OCI-LY1 (cell line): ENCODE data around the gene GJC3.

Experiments used
- H2AFZ ChIP-seq: fragments of 200-600 bp; sonication (generic), shearing (Covaris generic); 2 replicates; pipeline ENCODE4 v1.6.0; 2014; ENCODE audit warnings: antibody characterized with exemption, mild to moderate bottlenecking, low read length
- H3F3A ChIP-seq: fragments of 200-600 bp; sonication (generic), shearing (Covaris generic); 2 replicates; pipeline ENCODE4 v1.6.0; 2014; ENCODE audit warnings: mild to moderate bottlenecking, antibody characterized with exemption, low read length, moderate library complexity; ENCODE audit not compliant: insufficient read depth
- H3K27ac ChIP-seq: fragments of 200-600 bp; sonication (generic); 2 replicates; pipeline ENCODE4 v1.5.1; 2014; ENCODE audit warnings: low read length, mixed run types, mild to moderate bottlenecking, low read depth; ENCODE audit not compliant: poor library complexity, severe bottlenecking
- H3K27me3 ChIP-seq: fragments of 200-600 bp; sonication (generic); 2 replicates; pipeline ENCODE4 v1.6.0; 2014; ENCODE audit warnings: antibody characterized with exemption, mild to moderate bottlenecking, low read length, moderate library complexity; ENCODE audit not compliant: insufficient read depth
- H3K36me3 ChIP-seq: fragments of 200-600 bp; sonication (generic); 2 replicates; pipeline ENCODE4 v1.6.1; 2014; ENCODE audit warnings: mild to moderate bottlenecking, antibody characterized with exemption, low read length, moderate library complexity, mixed read lengths; ENCODE audit not compliant: insufficient read depth
- H3K4me1 ChIP-seq: fragments of 200-600 bp; sonication (generic); 2 replicates; pipeline ENCODE4 v1.5.1; 2014; ENCODE audit warnings: mild to moderate bottlenecking, low read length, moderate library complexity; ENCODE audit not compliant: insufficient read depth, severe bottlenecking
- H3K4me2 ChIP-seq: fragments of 200-600 bp; sonication (generic), shearing (Covaris generic); 2 replicates; pipeline ENCODE4 v1.6.1; 2014; ENCODE audit warnings: low read length
- H3K4me3 ChIP-seq: fragments of 200-600 bp; sonication (generic); 2 replicates; pipeline ENCODE4 v1.5.1; 2014; ENCODE audit warnings: low read length, low read depth, mild to moderate bottlenecking, mixed read lengths; ENCODE audit not compliant: poor library complexity, severe bottlenecking
- H3K79me2 ChIP-seq: fragments of 200-600 bp; shearing (Covaris generic); 2 replicates; pipeline ENCODE4 v1.6.1; 2016; ENCODE audit warnings: mixed run types, low read length, mixed read lengths; ENCODE audit not compliant: insufficient read depth
- H3K9ac ChIP-seq: fragments of 200-600 bp; sonication (generic), shearing (Covaris generic); 2 replicates; pipeline ENCODE4 v1.6.1; 2014; ENCODE audit warnings: mild to moderate bottlenecking, low read length, mixed read lengths
- H3K9me2 ChIP-seq: fragments of 200-600 bp; sonication (generic), shearing (Covaris generic); 2 replicates; pipeline ENCODE4 v1.6.1; 2014; ENCODE audit warnings: low read depth, mild to moderate bottlenecking, low read length, mixed read lengths
- H3K9me3 ChIP-seq: fragments of 200-600 bp; shearing (Covaris generic); 2 replicates; pipeline ENCODE4 v1.6.1; 2014; ENCODE audit warnings: low read length, mixed read lengths
- H4K20me1 ChIP-seq: fragments of 200-600 bp; sonication (generic), shearing (Covaris generic); 2 replicates; pipeline ENCODE4 v1.6.0; 2016; ENCODE audit warnings: mild to moderate bottlenecking, low read length; ENCODE audit not compliant: insufficient read depth
- EZH2 ChIP-seq: fragments of 200-600 bp; sonication (generic), shearing (Covaris generic); IDR thresholded peaks from 2 replicates; pipeline ENCODE4 v1.8.0; 2017; ENCODE audit warnings: borderline replicate concordance, mixed run types, mild to moderate bottlenecking, antibody characterized with exemption, low read length, moderate library complexity, mixed read lengths
- TF ChIP-seq, protein P1 (sequence below): fragments of 200-600 bp; sonication (generic), shearing (Covaris generic); IDR thresholded peaks from 2 replicates; pipeline ENCODE4 v1.5.1; 2017; ENCODE audit warnings: mild to moderate bottlenecking, antibody characterized with exemption, low read length, moderate library complexity, mixed read lengths

Gene GJC3

DNA sequence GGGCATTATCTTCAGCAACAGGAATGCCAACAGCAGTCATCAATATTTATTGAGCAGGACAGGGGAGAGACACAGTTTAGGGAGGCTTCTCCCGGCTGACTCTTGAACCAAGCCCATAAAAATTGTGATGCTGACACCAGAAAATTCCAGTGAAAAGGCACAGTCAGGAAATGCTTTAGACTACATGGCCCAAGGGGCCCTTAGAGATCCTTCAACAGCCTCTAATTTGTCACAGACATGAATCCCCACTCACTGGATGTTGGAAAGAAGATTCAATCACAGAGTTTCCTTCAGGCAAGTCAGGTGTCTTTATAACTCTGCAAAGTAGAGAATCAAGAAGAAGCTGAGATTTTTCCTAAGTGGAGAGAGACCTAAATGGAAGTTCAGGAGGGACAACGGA is 1.2 kb downstream of the GJC3 start:
- Histone ChIP-seq H3K4me2 (no peak overlapping the region), H3K9me3 (no peaks in the 10 kb centered on the region), H3K27me3 (0 out of 2 replicates have a peak, but pooled peaks cover 1% of the 10 kb centered on the region), H3K9me2 (no peaks in the 10 kb centered on the region), H3K36me3 (no peaks in the 10 kb centered on the region), H4K20me1 (no peaks in the 10 kb centered on the region), H3F3A (no peaks in the 10 kb centered on the region), H3K9ac (no peak overlapping the region), H3K79me2 (no peaks in the 10 kb centered on the region), H2AFZ (no peak overlapping the region), H3K27ac (no peak overlapping the region), H3K4me1 (peaks cover 6% of the 10 kb centered on the region), H3K4me3 (no peak overlapping the region)
- no peak for TF ChIP-seq EZH2
- TF ChIP-seq, protein P1, sequence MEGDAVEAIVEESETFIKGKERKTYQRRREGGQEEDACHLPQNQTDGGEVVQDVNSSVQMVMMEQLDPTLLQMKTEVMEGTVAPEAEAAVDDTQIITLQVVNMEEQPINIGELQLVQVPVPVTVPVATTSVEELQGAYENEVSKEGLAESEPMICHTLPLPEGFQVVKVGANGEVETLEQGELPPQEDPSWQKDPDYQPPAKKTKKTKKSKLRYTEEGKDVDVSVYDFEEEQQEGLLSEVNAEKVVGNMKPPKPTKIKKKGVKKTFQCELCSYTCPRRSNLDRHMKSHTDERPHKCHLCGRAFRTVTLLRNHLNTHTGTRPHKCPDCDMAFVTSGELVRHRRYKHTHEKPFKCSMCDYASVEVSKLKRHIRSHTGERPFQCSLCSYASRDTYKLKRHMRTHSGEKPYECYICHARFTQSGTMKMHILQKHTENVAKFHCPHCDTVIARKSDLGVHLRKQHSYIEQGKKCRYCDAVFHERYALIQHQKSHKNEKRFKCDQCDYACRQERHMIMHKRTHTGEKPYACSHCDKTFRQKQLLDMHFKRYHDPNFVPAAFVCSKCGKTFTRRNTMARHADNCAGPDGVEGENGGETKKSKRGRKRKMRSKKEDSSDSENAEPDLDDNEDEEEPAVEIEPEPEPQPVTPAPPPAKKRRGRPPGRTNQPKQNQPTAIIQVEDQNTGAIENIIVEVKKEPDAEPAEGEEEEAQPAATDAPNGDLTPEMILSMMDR: no peak

- Histone ChIP-seq H3K9ac (no peak overlapping the region), H3K27me3 (no peaks in the 10 kb centered on the region), H2AFZ (no peak overlapping the region), H3F3A (no peaks in the 10 kb centered on the region), H3K27ac (no peak overlapping the region), H3K4me1 (peaks cover 6% of the 10 kb centered on the region), H3K4me3 (no peak overlapping the region), H3K79me2 (no peaks in the 10 kb centered on the region), H3K9me3 (no peaks in the 10 kb centered on the region), H3K36me3 (no peaks in the 10 kb centered on the region; the same call in 1 of the 2 replicates), H3K9me2 (no peaks in the 10 kb centered on the region), H4K20me1 (no peaks in the 10 kb centered on the region), H3K4me2 (no peak overlapping the region)
- TF ChIP-seq, protein P1: no peak
- no peak for TF ChIP-seq EZH2
Observed at GRCh38 chr7:99927536-99927935, 1.9 kb downstream of the GJC3 start.

DNA sequence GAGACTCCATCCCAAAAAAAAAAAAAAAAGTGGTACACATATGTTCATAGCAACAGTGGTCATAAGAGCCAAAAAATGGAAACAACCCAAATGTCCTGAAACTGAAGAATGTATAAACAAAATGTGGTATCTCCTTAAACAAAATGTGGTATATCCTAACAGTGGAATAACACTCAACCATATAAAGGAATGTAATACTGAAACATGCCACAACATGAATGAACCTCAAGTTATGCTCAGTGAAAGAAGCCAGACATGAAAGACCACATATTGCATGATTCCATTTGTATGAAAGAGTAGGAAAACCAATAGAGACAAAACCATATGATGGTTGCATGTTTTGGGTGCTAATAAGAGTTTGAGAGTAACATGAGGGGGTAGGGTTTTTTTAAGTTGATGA is 3.1 kb downstream of the GJC3 start:
- H3K27me3 ChIP-seq: no peaks in the 10 kb centered on the region
- H3K27ac ChIP-seq: no peak overlapping the region
- no peaks in the 10 kb centered on the region for H3K9me2 ChIP-seq
- H3K4me1 ChIP-seq: peaks cover 6% of the 10 kb centered on the region
- H3K4me2 ChIP-seq: no peak overlapping the region
- H4K20me1 ChIP-seq: no peaks in the 10 kb centered on the region
- H3K36me3 ChIP-seq: peaks cover 5% of the 10 kb centered on the region
- no peak overlapping the region for H3K9ac ChIP-seq
- TF ChIP-seq EZH2: no peak
- TF ChIP-seq, protein P1: no peak
- no peaks in the 10 kb centered on the region for H3K79me2 ChIP-seq
- no peaks in the 10 kb centered on the region for H3F3A ChIP-seq
- no peak overlapping the region for H2AFZ ChIP-seq
- 0 out of 2 replicates have a peak, but pooled peaks cover 4% of the 10 kb centered on the region for H3K9me3 ChIP-seq
- no peak overlapping the region for H3K4me3 ChIP-seq
